ENCODE measurements around the gene LVRN. TPM values are rescaled to one million over a fixed set of nuclear protein-coding genes. Genes with fewer than 3 reads are reported as not detected.
"Not testable (repeated sequence)": the region's sequence is repeated elsewhere in the genome, so short reads cannot be mapped to it uniquely, and the experiment has no call there.

LVRN gene
- total RNA-seq: 0.34 and 0.56 TPM in 2 replicates
- long read RNA-seq: 0 reads

- H3K27me3 Mint-ChIP-seq (ENCODE audit: low read depth): peaks cover 3% of the 10 kb centered on the region
- H3K27ac Mint-ChIP-seq (ENCODE audit: unreplicated experiment): no peak within 1 kb of the TSS
- no peak for TF ChIP-seq CTCF (conservative IDR thresholded peaks at IDR 0.05)
- H3K36me3 Mint-ChIP-seq (ENCODE audit: low read depth): no peaks in the 10 kb centered on the region
- DNase-seq (ENCODE audit: low read depth, low spot score): no peak
- peaks cover 6% of the 10 kb centered on the region for H3K9me3 Mint-ChIP-seq
- no peaks in the 10 kb centered on the region for H3K4me1 Mint-ChIP-seq
- no peak within 1 kb of the TSS for H3K4me3 Mint-ChIP-seq
Observed at GRCh38 chr5:115962239-115962564, at the start of gene LVRN. TSS of gene LVRN (plus strand) at chr5:115962475. CDS start at chr5:115962618, 143 bp downstream.

- DNase-seq (ENCODE audit: low read depth, low spot score); H3K27ac Mint-ChIP-seq (ENCODE audit: unreplicated experiment); H3K9me3 Mint-ChIP-seq; H3K4me3 Mint-ChIP-seq; H3K4me1 Mint-ChIP-seq; H3K27me3 Mint-ChIP-seq (ENCODE audit: low read depth); H3K36me3 Mint-ChIP-seq (ENCODE audit: low read depth): not testable (repeated sequence)
Observed at GRCh38 chr5:115913623-115914400, 48.5 kb upstream of the LVRN start.

GRCh38 chr5:115920171-115920725 lies 42.0 kb upstream of the LVRN start:
- TF ChIP-seq CTCF (conservative IDR thresholded peaks at IDR 0.05): no peak
- H3K27me3 Mint-ChIP-seq (ENCODE audit: low read depth): no peaks in the 10 kb centered on the region
- no peaks in the 10 kb centered on the region for H3K4me1 Mint-ChIP-seq
- H3K4me3 Mint-ChIP-seq: no peak overlapping the region
- no peaks in the 10 kb centered on the region for H3K36me3 Mint-ChIP-seq (ENCODE audit: low read depth)
- peaks cover 5% of the 10 kb centered on the region for H3K9me3 Mint-ChIP-seq
- no peak overlapping the region for H3K27ac Mint-ChIP-seq (ENCODE audit: unreplicated experiment)
- no peak for DNase-seq (ENCODE audit: low read depth, low spot score)

GRCh38 chr5:115928578-115929407 lies 33.5 kb upstream of the LVRN start:
- not testable (repeated sequence) for DNase-seq (ENCODE audit: low read depth, low spot score); H3K27ac Mint-ChIP-seq (ENCODE audit: unreplicated experiment); H3K36me3 Mint-ChIP-seq (ENCODE audit: low read depth); H3K9me3 Mint-ChIP-seq; H3K4me1 Mint-ChIP-seq; H3K27me3 Mint-ChIP-seq (ENCODE audit: low read depth); H3K4me3 Mint-ChIP-seq

GRCh38 chr5:115930171-115930570 lies 32.1 kb upstream of the LVRN start:
- H3K4me3 Mint-ChIP-seq; DNase-seq (ENCODE audit: low read depth, low spot score); H3K27ac Mint-ChIP-seq (ENCODE audit: unreplicated experiment); H3K9me3 Mint-ChIP-seq; H3K36me3 Mint-ChIP-seq (ENCODE audit: low read depth); H3K27me3 Mint-ChIP-seq (ENCODE audit: low read depth); H3K4me1 Mint-ChIP-seq: not testable (repeated sequence)

- H3K27ac Mint-ChIP-seq (ENCODE audit: unreplicated experiment): no peak overlapping the region
- no peaks in the 10 kb centered on the region for H3K9me3 Mint-ChIP-seq
- no peak for DNase-seq (ENCODE audit: low read depth, low spot score)
- no peak overlapping the region for H3K4me3 Mint-ChIP-seq
- no peaks in the 10 kb centered on the region for H3K4me1 Mint-ChIP-seq
- no peak for TF ChIP-seq CTCF (conservative IDR thresholded peaks at IDR 0.05)
- H3K36me3 Mint-ChIP-seq (ENCODE audit: low read depth): no peaks in the 10 kb centered on the region
- no peaks in the 10 kb centered on the region for H3K27me3 Mint-ChIP-seq (ENCODE audit: low read depth)
Observed at GRCh38 chr5:115930630-115931337, 31.5 kb upstream of the LVRN start.
